NCI-H446 treated with DMSO at 0.1 percent for 48 hours (cell line): ENCODE data around the gene CDH12.
"Not testable (repeated sequence)": the region's sequence is repeated elsewhere in the genome, so short reads cannot be mapped to it uniquely, and the experiment has no call there.

Source experiments
- DNase-seq: peaks from one replicate; lab custom pipeline; 2025; lab: John Stamatoyannopoulos, UW

Gene CDH12

DNA sequence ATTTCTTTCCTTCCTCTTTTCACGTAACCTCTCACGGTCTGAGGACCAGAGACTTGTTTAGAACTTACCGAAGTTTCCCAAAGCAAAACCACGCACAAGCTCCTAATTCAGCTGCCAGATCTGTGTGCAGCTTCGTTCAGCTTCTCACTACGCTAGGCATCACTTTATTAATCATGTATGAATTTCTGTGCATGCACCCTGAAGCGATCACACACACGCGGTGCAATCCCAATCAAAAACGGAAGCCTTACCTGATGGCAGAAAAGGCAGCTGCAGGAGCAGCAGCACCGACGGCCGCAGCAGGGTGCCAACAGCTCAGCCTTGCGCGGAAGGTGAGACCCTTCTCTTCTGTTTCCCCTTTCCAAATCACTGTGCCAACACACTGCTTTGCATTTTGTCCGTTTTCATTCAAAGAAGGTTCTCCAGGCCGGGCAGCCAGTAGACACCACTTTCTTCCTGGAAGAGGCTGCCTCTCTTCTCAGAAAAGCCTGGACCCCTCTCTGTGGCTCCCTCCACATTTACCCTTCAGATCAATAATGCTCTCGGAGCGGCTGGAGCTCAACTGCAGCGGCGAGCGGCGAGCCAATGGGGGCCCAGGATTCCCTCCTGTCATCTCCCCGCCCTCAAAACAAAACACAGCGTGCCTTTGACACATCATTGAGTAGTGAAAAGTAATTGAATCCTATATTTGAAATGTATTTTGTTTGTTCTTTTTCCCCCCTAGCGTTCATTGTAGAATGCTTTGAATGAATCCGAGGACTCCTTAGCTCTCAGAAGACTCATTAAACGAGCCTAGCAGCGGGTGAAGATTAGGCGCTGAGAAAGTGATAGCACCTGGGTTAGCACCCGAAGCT lies at the start of gene CDH12:
CDH12 (minus strand) TSS at position 538 of the 854 bp plus-strand sequence.
- DNase-seq, result peak; percentile 68

- DNase-seq, result no peak
These were observed 48.7 kb upstream of the CDH12 start for GRCh38 chr5:22901885-22902284.

DNA sequence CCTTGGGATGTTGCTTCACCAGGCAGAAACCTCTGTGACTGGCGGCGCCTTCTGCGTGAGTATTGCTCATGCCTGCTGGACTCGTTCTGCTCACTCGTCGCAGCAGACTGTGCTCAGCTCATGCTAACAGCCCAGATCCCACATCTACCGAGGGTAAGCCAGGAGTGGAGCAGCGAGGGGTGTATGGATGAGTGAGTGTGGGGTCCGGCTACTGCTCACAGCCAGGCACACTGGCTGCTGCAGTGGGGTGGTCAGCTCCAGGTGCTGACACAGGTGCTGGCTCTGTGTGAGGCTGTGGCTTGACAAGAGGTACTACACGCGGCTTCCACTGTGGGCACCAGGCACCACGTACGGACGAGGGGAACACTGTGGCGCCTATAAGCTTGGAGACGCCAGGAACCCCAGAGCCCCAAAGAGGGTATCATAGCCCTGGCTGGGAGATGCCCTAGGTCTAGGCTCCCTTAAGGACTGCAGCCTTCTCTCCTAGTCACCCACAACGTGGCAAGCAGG lies 47.7 kb upstream of the CDH12 start:
- no peak for DNase-seq

- DNase-seq, result no peak
These were observed 46.2 kb upstream of the CDH12 start for GRCh38 chr5:22899341-22899740.

DNA sequence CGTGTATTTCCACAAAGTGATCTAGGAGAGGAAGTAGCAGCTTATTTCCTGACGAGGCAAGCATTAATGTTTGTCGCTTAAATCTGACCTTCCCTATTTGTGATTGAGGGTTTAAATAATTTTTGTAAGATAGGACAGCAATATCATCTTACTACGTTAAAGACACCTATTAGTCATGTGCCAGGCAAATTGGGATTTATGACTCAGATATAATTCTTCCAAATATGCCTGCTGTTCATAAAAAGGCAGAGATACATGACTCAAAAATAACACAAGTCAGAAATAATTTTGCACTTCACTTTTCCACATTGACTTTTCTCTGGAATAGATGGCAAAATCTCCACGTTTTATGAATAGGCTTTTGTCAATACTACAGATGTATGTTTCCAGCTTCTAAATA lies 43.0 kb upstream of the CDH12 start:
- DNase-seq, result peak; percentile 60

GRCh38 chr5:22892441-22892840 lies 39.3 kb upstream of the CDH12 start:
- DNase-seq, result peak; percentile 35

DNA sequence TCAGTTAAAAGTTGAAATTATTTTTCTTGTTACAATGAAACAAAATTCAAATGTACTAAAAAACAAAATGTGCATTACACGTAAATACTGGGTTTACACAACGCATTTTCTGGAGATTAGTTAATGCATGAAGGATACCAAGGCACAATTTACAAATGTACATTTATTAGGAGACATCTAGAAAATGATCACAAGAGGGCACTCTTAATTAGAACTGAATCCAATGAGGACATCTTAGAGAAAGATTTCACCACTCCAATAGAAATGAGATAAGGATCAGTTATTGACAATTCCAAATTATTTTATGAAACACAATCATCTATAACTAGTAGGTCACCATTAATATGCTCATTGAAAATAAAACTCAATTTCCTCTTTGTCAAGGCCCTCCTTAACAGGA lies 36.6 kb upstream of the CDH12 start:
- peak; percentile 59 for DNase-seq

DNA sequence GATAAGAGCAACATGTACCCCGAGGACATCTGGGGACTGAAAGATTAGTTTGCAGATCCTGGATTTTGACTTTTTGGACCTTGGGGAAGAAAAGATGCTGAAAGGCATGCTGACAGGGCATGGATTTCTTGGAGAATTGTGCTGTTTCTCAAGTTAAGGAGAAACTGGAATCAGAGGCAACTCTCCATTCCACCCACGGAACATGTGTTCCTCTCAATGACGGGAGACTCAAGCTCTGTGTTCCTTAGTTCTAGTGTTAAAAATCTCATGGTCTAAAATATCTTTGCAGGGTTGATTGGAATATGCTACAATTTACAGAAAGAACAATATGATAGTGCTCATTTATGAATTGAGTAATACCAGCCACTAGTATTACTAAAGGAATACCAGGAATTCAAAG lies 34.4 kb upstream of the CDH12 start:
- DNase-seq, result no peak

GRCh38 chr5:22858911-22859310 lies 5.8 kb upstream of the CDH12 start:
- not testable (repeated sequence) for DNase-seq

DNA sequence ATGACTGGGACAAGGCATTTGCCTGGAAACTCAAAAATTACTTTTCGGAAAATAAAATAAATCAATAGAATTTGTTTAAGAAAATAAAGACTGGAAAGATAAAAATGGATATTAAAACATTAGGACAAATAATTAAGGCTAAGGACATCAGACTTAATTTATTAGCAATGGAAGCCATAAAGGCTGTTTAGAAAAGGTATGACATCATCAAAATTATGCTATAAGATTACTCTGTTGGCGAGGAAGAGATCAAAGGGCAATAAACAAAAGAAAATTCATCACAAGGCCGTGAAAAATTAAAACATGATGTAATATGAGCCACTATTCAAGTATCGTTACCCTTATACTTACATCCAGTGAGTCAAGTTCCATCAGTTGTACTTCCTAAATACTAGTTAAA lies 2.7 kb upstream of the CDH12 start:
- no peak for DNase-seq

- DNase-seq, result no peak
These were observed 2.2 kb downstream of the CDH12 start for GRCh38 chr5:22850981-22851380.

DNA sequence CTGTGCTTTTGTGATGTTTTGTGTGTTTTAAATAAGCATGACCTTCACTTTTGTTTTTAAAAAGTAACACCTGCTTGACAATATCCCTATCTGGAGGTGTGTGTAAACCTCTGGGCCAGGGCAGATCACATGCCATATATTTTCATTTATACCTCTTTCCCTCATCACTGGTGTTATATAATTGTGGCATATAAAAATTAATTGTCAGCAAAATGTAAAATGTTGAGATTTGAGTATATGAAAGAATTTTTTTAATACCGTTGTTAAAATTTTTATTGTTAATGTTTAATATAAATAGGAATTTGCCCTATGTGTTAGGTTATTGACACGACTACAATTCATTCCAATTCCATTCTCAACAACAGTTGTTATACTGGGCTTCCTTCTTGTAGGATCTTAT lies 6.5 kb downstream of the CDH12 start:
- no peak for DNase-seq

- DNase-seq, result no peak
These were observed 8.5 kb downstream of the CDH12 start for GRCh38 chr5:22844636-22845035.

- DNase-seq, result no peak
These were observed 9.0 kb downstream of the CDH12 start for GRCh38 chr5:22844155-22844554.

- no peak for DNase-seq
These were observed 10.6 kb downstream of the CDH12 start for GRCh38 chr5:22842574-22842973.

DNA sequence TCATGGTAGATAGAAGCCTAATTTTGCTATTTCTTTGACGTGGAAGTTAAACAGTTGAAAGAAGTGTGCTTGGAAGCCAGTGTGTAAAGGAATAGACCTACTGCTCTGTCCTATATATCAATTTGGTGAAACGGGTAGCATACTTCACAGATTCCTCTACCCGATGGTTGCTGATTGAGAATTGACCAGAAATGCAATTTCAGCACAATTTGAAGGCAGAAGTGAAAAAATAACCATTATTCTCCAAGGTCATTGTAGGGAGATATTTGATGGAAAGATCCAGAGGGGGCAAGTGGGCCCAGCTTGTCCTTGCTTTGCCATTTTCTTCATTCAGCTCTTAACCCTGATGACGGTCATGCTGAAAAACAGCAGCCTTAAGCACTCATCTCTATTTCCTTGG lies 15.3 kb downstream of the CDH12 start:
- no peak for DNase-seq

GRCh38 chr5:22835686-22836085 lies 17.5 kb downstream of the CDH12 start:
- DNase-seq, result peak; percentile 99

GRCh38 chr5:22793463-22793862 lies 59.7 kb downstream of the CDH12 start:
- DNase-seq, result no peak

DNA sequence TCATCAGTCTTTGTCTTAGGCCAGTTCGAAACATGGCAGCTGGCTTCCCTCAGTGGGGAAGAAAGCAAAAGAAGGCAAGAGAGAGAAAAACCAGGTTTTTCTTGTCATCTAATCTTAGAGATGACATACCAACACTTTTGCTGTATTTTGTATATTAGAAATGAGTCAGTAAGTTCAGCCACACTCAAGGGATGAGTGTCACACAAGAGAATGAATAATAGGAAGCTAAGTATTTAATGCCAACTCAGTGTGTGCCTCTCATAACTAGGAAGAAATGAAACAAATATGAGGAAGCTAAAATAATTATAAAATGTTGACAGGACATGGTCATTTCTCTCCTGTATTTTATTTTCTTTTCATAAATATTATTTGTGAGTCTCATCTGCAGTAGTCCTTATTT lies 65.3 kb downstream of the CDH12 start:
- DNase-seq, result no peak

DNA sequence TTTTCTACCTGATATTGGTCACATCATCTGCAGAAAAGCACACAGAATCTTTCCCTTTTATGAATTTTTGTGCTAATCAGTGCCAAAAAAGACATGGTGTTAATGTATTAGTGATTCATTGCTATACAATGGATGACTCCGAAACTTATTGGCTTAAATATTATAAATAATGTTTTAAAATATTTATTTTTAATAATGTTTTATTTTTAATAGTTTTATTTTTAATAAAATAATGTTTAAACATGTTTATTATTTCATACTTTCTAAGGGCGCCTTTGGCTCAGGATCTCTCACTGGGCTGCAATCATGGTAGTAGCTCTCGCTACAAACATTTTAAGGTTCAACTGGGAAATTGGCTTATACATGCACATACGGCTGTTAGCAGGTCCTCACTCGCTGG lies 65.7 kb downstream of the CDH12 start:
- no peak for DNase-seq

- DNase-seq, result no peak
These were observed 72.4 kb downstream of the CDH12 start for GRCh38 chr5:22780756-22781155.

DNA sequence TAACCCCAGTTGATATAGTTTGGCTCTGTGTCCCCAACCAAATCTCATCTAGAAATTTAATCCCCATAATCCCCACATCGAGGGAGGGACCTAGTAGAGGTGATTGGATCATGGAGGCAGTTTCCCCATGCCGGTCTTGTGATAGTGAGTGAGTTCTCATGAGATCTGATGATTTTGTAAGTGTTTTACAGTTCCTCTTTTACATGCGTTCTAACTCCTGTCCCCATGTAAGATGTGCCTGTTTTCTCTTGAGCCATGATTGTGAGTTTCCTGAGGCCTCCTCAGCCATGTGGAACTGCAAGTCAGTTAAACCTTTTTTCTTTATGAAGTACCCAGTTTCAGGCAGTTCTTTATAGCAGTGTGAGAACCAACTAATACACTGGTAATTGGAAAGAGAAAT lies 73.6 kb downstream of the CDH12 start:
- DNase-seq, result no peak

DNA sequence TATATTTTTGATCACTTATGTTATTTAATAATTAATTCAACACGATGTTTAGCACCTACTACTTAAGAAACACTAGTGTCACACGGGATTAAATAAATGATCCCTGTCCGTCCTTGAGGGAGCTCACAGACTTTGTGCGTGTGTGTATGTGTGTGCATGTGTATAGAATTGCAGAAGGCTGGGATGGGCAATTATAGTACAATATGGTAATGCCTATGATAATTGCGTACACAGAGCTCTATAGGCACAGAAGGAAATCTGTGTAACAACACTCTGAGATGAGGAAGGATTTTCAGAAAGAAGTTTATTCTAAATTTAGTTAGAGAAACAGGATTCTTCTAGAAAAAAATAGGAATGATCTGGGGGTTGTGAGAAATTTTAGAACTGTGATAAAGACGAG lies 76.9 kb downstream of the CDH12 start:
- DNase-seq, result no peak

GRCh38 chr5:22774214-22774613 lies 78.9 kb downstream of the CDH12 start:
- DNase-seq, result not testable (repeated sequence)
